ENCODE data around the gene NHERF1.

DNA sequence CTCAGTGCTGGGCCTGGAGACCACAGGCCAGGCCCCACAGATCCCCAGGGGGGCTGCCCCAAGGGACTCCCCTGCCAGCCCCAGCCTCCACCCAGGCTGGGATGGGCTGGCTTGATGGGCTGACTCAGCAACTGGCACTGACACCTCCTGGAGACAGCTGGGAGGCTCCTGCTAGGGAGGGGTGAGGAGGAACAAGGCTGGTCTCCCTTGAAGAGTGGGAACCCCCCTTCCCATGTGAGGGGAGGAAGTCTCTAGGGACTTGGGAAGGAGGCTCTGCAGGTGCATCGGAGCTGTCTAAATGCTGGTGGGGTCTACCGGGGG, 10.4 kb downstream of the NHERF1 start:
- TF ChIP-seq GATA3 (IDR thresholded peaks at IDR 0.05; ENCODE audit: low read depth, low read length) (no peak), GATA2 (IDR thresholded peaks at IDR 0.05; ENCODE audit: low read depth, low read length) (no peak)

Measured in SH-SY5Y (cell line).